GM21447 (cell line): Measurements from ENCODE around the gene BABAM2.

Experiments
- ATAC-seq: cut with Tn5 transposase; IDR thresholded peaks from one replicate; pipeline ENCODE4 v1.9.1; 2021; ENCODE audit not compliant: unreplicated experiment

The BABAM2 gene

DNA sequence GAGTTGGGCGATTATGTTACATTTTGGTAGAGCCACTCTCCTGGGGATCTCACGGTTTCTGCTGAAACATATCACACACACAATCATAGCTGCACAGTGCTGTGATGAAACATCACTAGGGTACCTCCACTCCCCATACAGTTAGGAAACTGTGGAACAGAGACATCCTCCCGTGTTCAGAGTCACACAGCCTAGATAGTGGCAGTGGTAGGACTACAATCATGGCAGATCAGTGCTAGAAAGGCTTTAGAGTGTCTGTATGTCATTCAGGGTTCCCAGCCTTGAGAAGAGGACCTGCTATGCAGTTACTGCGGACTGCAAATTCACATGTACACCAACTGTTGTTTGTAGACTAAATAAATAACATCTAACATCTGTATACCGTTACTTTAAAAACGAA is 291.8 kb downstream of the BABAM2 start:
- ATAC-seq = no peak

DNA sequence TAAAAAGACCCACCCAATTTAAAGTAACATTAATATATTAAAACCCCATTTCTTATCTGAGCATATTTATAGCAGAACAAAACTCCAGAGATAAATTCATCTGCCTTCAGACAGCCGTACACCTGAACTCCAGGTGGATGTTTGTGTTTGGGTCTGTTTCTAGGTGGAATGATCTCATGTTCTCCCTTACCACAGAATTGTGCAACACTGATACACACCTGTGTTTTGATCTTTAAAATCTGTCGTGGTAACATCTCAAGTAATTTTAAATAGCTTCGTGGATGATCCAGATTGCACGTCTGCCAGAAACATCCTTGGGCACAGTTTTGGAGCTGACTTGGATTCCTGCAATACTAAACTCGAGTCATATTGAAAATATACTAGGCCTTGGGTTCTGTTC is 294.6 kb downstream of the BABAM2 start:
- no peak for ATAC-seq

DNA sequence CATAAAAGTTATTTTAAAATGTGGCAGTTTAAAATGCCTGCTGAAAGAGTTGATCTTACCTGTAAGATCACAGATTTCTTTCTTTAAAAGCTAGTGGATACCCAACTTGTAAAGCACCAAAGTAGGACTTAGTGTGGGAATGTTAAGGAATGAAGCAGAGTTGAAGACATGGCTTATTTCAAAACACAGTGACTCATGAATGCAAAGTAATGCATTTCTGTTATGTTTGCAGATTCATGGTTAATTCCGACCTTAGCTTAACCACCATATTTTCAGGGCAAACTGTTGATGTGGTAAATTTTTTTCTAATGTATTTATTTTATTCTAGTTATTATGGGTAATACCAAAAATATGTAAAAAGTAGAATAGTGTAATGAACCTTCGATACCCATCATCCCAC is 295.4 kb downstream of the BABAM2 start:
- ATAC-seq = no peak

- ATAC-seq = no peak
These were observed 296.7 kb downstream of the BABAM2 start for GRCh38 chr2:28187186-28187585.

GRCh38 chr2:28188436-28188835 is 297.9 kb downstream of the BABAM2 start:
- ATAC-seq = no peak

- ATAC-seq = no peak
These were observed 303.3 kb downstream of the BABAM2 start for GRCh38 chr2:28193630-28194403.

DNA sequence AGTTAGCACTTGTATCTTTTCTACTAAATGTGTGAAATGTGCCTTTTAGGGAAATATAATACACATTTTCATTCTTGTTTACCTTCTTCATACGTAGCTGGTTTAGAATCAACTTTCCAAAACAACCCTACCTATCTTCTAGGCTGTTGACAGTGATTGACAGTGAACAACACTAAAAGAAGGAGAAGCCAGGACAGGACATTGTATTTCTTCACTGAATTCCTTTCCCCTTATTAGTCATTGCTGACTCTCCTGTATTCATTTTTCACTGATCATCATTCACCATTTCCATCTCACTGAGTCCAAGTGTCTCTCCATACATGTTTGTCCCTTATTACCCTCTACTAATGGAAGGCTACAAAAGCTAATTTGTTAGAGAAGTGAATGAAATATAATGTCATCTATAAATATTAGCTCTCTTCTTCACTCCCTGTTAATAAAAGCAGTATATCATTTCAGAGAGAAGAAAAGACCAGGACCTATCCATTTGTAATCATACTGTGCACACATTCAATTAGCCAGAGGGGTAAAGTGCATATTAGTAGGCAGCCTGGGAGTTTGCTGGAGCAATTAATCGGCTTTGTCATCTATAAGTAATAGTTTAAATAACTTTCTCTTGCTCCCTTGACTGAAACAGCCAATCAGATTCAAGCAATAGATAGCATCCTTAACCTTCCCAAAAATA is 309.6 kb downstream of the BABAM2 start:
- ATAC-seq = no peak

- no peak for ATAC-seq
These were observed 311.2 kb downstream of the BABAM2 start for GRCh38 chr2:28201671-28202180.

DNA sequence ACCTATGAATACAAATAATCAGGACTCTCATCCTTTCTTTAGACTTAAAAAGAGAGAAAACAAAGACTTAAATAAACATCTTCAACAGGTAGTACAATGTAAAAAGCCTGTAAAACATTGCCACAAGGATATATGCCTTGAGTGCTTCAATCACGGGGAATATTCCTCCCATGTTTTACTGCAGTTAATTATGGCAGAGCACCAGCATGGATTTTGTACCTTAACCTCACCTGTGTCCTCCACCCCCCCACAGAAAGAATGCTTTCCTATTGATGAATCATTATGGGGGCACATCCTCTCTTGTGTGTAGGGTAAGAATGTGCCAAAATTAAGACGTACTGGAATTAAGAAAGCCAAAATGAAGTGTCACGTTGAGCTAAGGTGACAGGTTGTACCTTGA is 312.2 kb downstream of the BABAM2 start:
- no peak for ATAC-seq

DNA sequence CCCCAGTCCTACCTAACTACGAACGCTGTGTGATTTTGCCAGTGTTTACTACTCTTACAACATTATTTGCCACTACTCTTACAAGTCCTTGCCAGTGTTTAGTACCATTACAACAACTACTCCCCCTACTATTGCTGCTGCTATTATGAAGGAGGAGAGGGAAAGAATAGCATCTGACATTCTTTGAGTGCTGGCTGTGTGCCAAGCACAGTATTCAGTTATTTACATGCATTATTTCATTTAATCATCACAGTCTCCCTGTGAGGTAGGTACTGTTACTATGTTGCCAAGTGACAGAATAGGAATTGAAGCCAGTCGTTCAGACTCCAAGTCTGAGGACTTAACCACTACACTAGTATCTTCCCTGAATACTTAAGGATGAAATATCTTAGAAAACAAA is 316.2 kb downstream of the BABAM2 start:
- no peak for ATAC-seq

DNA sequence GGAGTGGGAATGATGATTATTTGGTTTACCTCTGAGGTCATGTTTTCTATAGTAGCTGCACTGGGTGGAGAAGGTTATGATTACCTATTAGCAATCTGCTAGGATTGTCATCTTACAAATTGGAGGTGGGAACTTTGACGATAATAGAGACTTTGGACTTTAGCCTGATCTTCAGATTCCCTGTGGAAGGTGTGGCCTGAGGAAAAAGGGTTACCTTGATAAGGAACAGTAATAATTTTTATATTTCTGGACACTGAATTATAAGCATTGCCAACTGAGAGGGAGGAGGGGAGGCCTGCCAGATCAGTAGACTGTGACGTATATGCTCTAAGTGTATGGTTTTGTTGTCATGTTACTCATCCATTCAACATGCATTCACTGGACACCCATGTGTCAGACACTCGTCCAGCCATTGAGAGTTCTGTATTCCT is 318.7 kb downstream of the BABAM2 start:
- no peak for ATAC-seq

- no peak for ATAC-seq
These were observed 319.3 kb downstream of the BABAM2 start for GRCh38 chr2:28209864-28210263.

GRCh38 chr2:28210535-28210934 is 320.0 kb downstream of the BABAM2 start:
- ATAC-seq = no peak

DNA sequence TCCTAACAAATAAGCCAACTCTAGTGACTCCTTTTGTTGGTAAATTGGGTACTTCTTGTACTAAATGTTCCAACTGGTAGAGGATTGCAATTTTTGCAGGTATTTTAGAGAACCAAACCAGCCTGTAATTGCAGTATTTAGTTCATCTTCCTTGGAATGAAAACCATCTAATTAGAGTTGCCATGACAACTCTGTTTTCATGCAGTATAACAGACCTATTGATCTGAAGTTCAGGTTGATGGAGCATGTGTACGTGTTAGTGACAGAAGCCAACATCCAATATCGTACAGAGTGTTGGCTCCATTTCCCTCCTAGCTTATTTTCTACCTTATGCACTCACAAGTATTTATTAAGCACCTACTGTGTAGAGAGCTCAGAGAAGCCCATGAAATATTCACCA is 325.8 kb downstream of the BABAM2 start:
- no peak for ATAC-seq

GRCh38 chr2:28217042-28217740 is 326.7 kb downstream of the BABAM2 start:
- no peak for ATAC-seq

- no peak for ATAC-seq
These were observed 328.6 kb downstream of the BABAM2 start for GRCh38 chr2:28219138-28219537.

GRCh38 chr2:28219758-28220368 is 329.3 kb downstream of the BABAM2 start:
- ATAC-seq = no peak

DNA sequence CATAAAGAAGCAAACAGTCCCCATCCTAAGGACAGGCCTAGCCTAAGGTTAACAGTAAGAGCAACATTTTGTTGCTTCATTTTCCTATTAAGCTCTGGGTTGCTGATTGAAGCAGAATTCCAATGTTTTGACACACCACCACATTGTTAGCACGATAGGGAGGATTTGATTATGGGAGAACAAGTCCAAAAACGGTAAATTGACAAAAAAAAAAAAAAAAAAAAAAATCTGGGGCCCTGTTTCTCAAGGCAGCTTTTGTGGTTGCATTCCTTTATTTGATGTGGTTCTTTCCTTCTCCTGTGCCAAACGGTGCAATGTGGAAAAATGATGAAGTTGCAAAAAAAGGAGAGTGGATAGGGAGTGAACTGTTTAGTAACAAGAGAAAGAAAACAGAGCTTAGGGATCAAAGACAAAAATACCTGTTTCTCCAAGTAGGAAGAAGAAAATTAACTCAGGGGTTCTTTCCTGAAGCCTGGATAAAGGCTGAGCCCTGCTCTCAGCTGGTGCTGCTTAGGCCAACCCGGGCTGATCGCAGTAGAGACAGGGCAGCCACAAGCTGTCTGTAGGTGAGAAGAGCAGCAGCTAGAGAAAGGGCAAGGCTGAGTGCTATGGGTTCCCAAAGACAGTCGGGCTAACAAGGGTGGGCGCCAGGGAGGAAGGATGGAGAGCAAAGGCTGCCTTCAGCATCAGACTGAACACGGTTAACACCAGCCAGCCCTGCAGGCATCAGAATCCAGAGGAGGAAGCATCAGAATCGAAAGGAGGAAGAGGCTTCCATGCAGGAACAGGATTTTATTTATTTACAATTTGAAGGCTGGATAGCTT is 334.3 kb downstream of the BABAM2 start:
- ATAC-seq = no peak

GRCh38 chr2:28225473-28226080 is 335.0 kb downstream of the BABAM2 start:
- no peak for ATAC-seq

DNA sequence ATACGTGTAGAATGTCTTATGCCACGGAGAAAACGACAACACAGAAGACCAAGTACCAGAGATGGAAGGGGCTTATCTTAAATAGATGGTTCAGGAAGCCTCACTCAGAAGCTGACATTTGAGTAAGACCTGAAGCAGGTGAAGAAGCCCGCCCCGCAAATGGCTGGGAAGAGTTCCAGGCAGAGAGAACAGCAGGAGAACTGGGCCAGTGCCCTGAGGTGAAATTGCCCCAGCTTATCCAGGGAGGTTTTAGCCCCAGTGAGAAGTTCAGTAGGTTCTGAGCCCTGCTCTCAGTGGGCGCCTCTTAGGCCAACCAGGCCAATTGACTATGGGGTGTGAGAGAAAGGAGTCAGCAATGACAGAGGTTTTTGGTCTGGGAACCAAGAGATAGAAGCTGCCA is 336.0 kb downstream of the BABAM2 start:
- no peak for ATAC-seq
